SK-N-SH treated with all-trans-retinoic acid at 6 μM for 48 hours (cell line): ENCODE results near the gene OSBPL5.

Source experiments
- ATAC-seq: fragments of 200-7000 bp; cut with Tn5 transposase; 3 replicates; pipeline ENCODE4 v1.9.1; 2020; ENCODE audit warnings: mild to moderate bottlenecking, moderate library complexity
- ARNTL ChIP-seq: fragments of 450-650 bp; formaldehyde crosslinking; IDR thresholded peaks from 2 replicates; pipeline ENCODE4 v1.5.0; 2020; ENCODE audit warnings: low read depth, mild to moderate bottlenecking, moderate library complexity, borderline replicate concordance
- BACH2 ChIP-seq: fragments of 250-450 bp; sonication (Bioruptor Pico); IDR thresholded peaks from 2 replicates; pipeline ENCODE4 v1.9.0; 2021; ENCODE audit warnings: mild to moderate bottlenecking, borderline replicate concordance
- CSDC2 ChIP-seq: fragments of 250-450 bp; sonication (Bioruptor Pico); IDR thresholded peaks from 2 replicates; pipeline ENCODE4 v1.5.0; 2020; ENCODE audit warnings: mild to moderate bottlenecking, moderate library complexity
- ESRRG ChIP-seq: fragments of 250-450 bp; sonication (Bioruptor Pico); IDR thresholded peaks from 2 replicates; pipeline ENCODE4 v1.6.1; 2021; ENCODE audit warnings: mild to moderate bottlenecking
- ISL1 ChIP-seq: fragments of 250-450 bp; sonication (Bioruptor Pico); IDR thresholded peaks from 2 replicates; pipeline ENCODE4 v2.1.2; 2022; ENCODE audit warnings: mild to moderate bottlenecking, moderate library complexity
- OSR1 ChIP-seq: fragments of 250-450 bp; sonication (Bioruptor Pico); IDR thresholded peaks from 2 replicates; pipeline ENCODE4 v1.8.0; 2022; ENCODE audit warnings: moderate library complexity, mild to moderate bottlenecking, inconsistent platforms
- RARB ChIP-seq: fragments of 250-450 bp; sonication (Bioruptor Pico); IDR thresholded peaks from 2 replicates; pipeline ENCODE4 v1.8.0; 2021; ENCODE audit warnings: mild to moderate bottlenecking, moderate library complexity
- SNAI2 ChIP-seq: fragments of 250-450 bp; sonication (Bioruptor Pico); IDR thresholded peaks from 2 replicates; pipeline ENCODE4 v1.5.0; 2020; ENCODE audit warnings: mild to moderate bottlenecking, moderate library complexity
- TCF4 ChIP-seq: fragments of 250-450 bp; sonication (Bioruptor Pico); IDR thresholded peaks from 2 replicates; pipeline ENCODE4 v1.8.0; 2021; ENCODE audit warnings: mild to moderate bottlenecking, moderate library complexity, borderline replicate concordance
- TOX ChIP-seq: fragments of 250-450 bp; sonication (Bioruptor Pico); IDR thresholded peaks from 2 replicates; pipeline ENCODE4 v1.8.0; 2021; ENCODE audit warnings: mild to moderate bottlenecking, moderate library complexity, borderline replicate concordance
- ZC3H10 ChIP-seq: fragments of 250-450 bp; sonication (Bioruptor Pico); IDR thresholded peaks from 2 replicates; pipeline ENCODE4 v1.5.1; 2021; ENCODE audit warnings: mild to moderate bottlenecking, moderate library complexity
- ZFP3 ChIP-seq: fragments of 250-450 bp; sonication (Bioruptor Pico); IDR thresholded peaks from 2 replicates; pipeline ENCODE4 v1.5.0; 2020; ENCODE audit warnings: mild to moderate bottlenecking, moderate library complexity
- ZFP30 ChIP-seq: fragments of 450-650 bp; formaldehyde crosslinking; IDR thresholded peaks from 2 replicates; pipeline ENCODE4 v1.5.0; 2022; ENCODE audit warnings: mild to moderate bottlenecking, moderate library complexity
- ZNF565 ChIP-seq: fragments of 450-650 bp; formaldehyde crosslinking; conservative IDR thresholded peaks from 2 replicates; pipeline ENCODE4 v1.5.0; 2020; ENCODE audit warnings: low read depth, mild to moderate bottlenecking, moderate library complexity
- ZNF8 ChIP-seq: fragments of 450-650 bp; formaldehyde crosslinking; IDR thresholded peaks from 2 replicates; pipeline ENCODE4 v1.5.0; 2020; ENCODE audit warnings: mild to moderate bottlenecking, moderate library complexity
- TF ChIP-seq, protein P1 (sequence below): fragments of 250-450 bp; sonication (Bioruptor Pico); IDR thresholded peaks from 2 replicates; pipeline ENCODE4 v1.5.1; 2020; ENCODE audit warnings: low read depth, mild to moderate bottlenecking, moderate library complexity
- TF ChIP-seq, protein P2 (sequence below): fragments of 250-450 bp; sonication (Bioruptor Pico); IDR thresholded peaks from 2 replicates; pipeline ENCODE4 v1.5.1; 2021; ENCODE audit warnings: mild to moderate bottlenecking, moderate library complexity
- TF ChIP-seq, protein P3 (sequence below): fragments of 250-450 bp; sonication (Bioruptor Pico); IDR thresholded peaks from 2 replicates; pipeline ENCODE4 v1.8.0; 2020; ENCODE audit warnings: mild to moderate bottlenecking, moderate library complexity, borderline replicate concordance
- TF ChIP-seq, protein P4 (sequence below): fragments of 250-450 bp; sonication (Bioruptor Pico); IDR thresholded peaks from 2 replicates; pipeline ENCODE4 v1.8.0; 2021; ENCODE audit warnings: low read depth, mild to moderate bottlenecking, moderate library complexity, borderline replicate concordance
- TF ChIP-seq, protein P5 (sequence below): fragments of 250-450 bp; sonication (Bioruptor Pico); IDR thresholded peaks from 2 replicates; pipeline ENCODE4 v1.5.0; 2020; ENCODE audit warnings: mild to moderate bottlenecking, moderate library complexity

The OSBPL5 gene

DNA sequence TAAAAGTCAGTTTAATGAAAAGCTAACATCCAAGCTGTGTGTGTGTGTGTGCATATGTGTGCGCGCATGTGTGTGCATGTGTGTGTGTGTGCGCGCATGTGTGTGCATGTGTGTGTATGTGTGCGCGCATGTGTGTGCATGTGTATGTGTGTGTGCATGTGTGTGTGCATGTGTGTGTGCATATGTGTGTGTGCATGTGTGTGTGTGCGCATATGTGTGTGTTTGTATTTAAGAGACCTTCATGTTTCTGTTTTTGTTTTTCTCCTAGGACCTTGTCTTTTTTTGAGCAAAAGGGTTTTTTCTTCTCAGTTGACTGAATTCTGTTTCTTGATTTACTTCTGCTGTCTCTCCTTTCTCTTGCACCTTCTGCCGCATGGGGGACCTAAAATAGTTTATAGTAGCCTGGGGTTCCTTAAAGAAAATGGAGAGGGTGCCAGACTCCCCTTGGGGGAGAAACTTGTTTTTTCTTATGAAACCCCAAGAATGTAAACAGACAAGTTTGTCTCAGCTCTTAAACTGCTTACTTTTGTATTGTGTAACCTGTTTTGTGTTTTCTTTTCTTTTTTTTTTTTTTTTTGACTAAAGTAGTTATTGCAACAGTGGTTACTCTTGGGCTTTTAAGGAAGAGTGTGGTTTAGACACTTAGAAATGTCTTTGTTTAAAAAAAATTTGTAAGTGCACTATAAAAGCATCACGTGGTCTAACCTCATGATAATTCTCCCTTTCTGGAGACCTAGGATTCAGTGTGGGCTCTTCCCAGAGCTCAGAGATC, 53.0 kb downstream of the OSBPL5 start:
- no peak for TF ChIP-seq ARNTL (CRISPR knock-in tag)
- TF ChIP-seq ZNF8 (CRISPR knock-in tag), result no peak
- TF ChIP-seq, protein P1, sequence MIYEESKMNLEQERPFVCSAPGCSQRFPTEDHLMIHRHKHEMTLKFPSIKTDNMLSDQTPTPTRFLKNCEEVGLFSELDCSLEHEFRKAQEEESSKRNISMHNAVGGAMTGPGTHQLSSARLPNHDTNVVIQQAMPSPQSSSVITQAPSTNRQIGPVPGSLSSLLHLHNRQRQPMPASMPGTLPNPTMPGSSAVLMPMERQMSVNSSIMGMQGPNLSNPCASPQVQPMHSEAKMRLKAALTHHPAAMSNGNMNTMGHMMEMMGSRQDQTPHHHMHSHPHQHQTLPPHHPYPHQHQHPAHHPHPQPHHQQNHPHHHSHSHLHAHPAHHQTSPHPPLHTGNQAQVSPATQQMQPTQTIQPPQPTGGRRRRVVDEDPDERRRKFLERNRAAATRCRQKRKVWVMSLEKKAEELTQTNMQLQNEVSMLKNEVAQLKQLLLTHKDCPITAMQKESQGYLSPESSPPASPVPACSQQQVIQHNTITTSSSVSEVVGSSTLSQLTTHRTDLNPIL (CRISPR knock-in tag), result no peak
- TF ChIP-seq SNAI2, result no peak
- TF ChIP-seq, protein P2, sequence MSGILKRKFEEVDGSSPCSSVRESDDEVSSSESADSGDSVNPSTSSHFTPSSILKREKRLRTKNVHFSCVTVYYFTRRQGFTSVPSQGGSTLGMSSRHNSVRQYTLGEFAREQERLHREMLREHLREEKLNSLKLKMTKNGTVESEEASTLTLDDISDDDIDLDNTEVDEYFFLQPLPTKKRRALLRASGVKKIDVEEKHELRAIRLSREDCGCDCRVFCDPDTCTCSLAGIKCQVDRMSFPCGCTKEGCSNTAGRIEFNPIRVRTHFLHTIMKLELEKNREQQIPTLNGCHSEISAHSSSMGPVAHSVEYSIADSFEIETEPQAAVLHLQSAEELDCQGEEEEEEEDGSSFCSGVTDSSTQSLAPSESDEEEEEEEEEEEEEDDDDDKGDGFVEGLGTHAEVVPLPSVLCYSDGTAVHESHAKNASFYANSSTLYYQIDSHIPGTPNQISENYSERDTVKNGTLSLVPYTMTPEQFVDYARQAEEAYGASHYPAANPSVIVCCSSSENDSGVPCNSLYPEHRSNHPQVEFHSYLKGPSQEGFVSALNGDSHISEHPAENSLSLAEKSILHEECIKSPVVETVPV (CRISPR knock-in tag), result no peak
- TF ChIP-seq TCF4, result no peak
- no peak for TF ChIP-seq OSR1 (CRISPR knock-in tag)
- TF ChIP-seq, protein P3, sequence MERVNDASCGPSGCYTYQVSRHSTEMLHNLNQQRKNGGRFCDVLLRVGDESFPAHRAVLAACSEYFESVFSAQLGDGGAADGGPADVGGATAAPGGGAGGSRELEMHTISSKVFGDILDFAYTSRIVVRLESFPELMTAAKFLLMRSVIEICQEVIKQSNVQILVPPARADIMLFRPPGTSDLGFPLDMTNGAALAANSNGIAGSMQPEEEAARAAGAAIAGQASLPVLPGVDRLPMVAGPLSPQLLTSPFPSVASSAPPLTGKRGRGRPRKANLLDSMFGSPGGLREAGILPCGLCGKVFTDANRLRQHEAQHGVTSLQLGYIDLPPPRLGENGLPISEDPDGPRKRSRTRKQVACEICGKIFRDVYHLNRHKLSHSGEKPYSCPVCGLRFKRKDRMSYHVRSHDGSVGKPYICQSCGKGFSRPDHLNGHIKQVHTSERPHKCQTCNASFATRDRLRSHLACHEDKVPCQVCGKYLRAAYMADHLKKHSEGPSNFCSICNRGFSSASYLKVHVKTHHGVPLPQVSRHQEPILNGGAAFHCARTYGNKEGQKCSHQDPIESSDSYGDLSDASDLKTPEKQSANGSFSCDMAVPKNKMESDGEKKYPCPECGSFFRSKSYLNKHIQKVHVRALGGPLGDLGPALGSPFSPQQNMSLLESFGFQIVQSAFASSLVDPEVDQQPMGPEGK (CRISPR knock-in tag), result no peak
- TF ChIP-seq ESRRG (CRISPR knock-in tag), result no peak
- TF ChIP-seq, protein P4, sequence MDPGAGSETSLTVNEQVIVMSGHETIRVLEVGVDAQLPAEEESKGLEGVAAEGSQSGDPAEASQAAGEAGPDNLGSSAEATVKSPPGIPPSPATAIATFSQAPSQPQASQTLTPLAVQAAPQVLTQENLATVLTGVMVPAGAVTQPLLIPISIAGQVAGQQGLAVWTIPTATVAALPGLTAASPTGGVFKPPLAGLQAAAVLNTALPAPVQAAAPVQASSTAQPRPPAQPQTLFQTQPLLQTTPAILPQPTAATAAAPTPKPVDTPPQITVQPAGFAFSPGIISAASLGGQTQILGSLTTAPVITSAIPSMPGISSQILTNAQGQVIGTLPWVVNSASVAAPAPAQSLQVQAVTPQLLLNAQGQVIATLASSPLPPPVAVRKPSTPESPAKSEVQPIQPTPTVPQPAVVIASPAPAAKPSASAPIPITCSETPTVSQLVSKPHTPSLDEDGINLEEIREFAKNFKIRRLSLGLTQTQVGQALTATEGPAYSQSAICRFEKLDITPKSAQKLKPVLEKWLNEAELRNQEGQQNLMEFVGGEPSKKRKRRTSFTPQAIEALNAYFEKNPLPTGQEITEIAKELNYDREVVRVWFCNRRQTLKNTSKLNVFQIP (CRISPR knock-in tag), result no peak
- TF ChIP-seq ZFP30 (CRISPR knock-in tag), result no peak
- TF ChIP-seq TOX, result no peak
- TF ChIP-seq RARB (CRISPR knock-in tag), result no peak
- TF ChIP-seq, protein P5, sequence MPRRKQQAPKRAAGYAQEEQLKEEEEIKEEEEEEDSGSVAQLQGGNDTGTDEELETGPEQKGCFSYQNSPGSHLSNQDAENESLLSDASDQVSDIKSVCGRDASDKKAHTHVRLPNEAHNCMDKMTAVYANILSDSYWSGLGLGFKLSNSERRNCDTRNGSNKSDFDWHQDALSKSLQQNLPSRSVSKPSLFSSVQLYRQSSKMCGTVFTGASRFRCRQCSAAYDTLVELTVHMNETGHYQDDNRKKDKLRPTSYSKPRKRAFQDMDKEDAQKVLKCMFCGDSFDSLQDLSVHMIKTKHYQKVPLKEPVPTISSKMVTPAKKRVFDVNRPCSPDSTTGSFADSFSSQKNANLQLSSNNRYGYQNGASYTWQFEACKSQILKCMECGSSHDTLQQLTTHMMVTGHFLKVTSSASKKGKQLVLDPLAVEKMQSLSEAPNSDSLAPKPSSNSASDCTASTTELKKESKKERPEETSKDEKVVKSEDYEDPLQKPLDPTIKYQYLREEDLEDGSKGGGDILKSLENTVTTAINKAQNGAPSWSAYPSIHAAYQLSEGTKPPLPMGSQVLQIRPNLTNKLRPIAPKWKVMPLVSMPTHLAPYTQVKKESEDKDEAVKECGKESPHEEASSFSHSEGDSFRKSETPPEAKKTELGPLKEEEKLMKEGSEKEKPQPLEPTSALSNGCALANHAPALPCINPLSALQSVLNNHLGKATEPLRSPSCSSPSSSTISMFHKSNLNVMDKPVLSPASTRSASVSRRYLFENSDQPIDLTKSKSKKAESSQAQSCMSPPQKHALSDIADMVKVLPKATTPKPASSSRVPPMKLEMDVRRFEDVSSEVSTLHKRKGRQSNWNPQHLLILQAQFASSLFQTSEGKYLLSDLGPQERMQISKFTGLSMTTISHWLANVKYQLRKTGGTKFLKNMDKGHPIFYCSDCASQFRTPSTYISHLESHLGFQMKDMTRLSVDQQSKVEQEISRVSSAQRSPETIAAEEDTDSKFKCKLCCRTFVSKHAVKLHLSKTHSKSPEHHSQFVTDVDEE (CRISPR knock-in tag), result no peak
- TF ChIP-seq, all 23 proteins: peak for 0
- ATAC-seq, result no peak

DNA sequence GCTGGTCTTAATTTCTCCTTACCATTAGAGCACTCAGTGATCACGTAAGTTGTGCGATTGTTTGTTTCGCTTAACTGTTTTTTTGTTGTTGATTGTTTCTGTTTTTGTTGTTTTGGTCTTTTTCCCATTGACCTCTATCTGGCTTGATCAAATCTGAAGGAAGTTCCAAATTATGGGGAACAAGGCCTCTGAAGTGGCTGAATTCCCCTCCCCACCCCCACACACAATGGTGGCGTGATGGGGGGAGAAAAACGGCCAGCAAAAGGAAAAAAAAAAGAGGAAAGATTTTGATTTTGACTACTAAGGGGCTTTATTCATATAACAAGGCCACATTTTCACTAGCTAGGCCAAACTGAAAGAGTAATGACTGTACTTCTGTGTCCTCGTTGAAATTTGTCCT, 53.6 kb downstream of the OSBPL5 start:
- TF ChIP-seq, protein P3 (CRISPR knock-in tag), result no peak
- TF ChIP-seq TCF4 (no peak), CSDC2 (CRISPR knock-in tag) (no peak), ESRRG (CRISPR knock-in tag) (no peak), SNAI2 (no peak), ZNF565 (CRISPR knock-in tag) (no peak), ZC3H10 (no peak), ISL1 (CRISPR knock-in tag) (no peak), ARNTL (CRISPR knock-in tag) (no peak), ZNF8 (CRISPR knock-in tag) (no peak), ZFP30 (CRISPR knock-in tag) (no peak), ZFP3 (CRISPR knock-in tag) (no peak), BACH2 (no peak)
- TF ChIP-seq, protein P2 (CRISPR knock-in tag), result no peak
- TF ChIP-seq, protein P1 (CRISPR knock-in tag), result no peak
- TF ChIP-seq, protein P4 (CRISPR knock-in tag), result no peak
- no peak for ATAC-seq
